T-helper 9 cell (primary cell): Measurements from ENCODE around the gene CSNK2B.

Experiments used
- DNase-seq: peaks from one replicate; pipeline ENCODE4 v3.0.0-alpha.2; 2020

Gene CSNK2B

DNA sequence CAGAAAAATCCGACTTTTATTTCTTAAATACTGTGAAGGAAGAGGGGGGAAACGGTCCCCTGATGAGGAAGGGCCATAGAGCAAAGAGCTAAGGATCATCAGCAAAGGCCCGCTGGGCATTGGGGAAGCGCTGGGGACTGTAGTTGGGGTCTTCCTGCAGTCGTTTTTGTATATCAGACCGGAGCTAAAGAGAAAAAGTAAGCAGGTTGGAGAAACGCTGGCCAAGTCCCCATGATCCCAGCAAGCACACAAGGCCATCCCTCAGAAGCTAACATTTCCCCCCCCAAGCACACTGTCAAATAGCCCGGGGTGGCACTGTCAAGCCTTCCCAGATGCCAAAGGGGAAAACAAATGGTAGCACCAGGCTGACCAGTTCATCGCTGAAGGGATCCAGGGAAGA lies 26.8 kb upstream of the CSNK2B start:
- DNase-seq, result no peak

DNA sequence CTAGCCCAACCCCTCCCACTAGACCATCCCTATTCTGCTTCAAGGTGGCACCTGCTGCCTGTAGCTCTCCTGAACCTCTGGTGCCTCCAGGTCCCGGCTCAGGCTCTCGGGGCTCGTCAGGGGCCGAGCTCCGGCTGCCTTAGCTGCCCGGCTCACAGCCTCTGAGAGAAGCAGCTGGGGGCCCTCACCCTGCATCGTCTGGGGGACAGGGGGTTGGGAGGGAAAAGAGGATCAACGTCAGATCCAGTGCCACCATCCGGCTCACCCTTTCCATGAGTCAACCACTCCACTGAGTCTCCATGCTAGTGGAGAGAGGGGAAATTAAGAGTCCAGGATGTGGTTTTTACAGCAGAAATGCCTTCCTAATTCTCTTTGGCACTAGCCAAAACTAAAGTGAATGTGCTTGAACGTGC lies 26.4 kb upstream of the CSNK2B start:
- DNase-seq, result no peak

DNA sequence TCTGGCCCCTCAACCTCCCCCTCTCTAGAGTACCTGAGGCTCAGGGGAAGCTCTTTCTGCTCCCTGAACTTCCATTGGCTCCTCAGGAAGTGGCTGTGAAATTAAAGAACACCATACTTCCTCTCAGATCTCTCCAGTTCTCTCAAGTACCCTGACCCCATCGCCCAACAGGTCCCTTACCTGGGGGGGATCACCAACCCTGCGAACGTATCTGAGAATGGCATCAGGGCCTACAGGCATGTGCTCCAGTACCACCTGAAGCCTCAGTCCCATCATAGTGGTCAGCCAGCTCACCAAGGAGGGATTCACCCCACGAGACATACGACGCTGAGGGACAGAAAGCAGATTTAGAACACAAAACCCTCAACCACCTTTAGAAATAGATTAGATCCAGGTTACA lies 25.3 kb upstream of the CSNK2B start:
- DNase-seq, result no peak

DNA sequence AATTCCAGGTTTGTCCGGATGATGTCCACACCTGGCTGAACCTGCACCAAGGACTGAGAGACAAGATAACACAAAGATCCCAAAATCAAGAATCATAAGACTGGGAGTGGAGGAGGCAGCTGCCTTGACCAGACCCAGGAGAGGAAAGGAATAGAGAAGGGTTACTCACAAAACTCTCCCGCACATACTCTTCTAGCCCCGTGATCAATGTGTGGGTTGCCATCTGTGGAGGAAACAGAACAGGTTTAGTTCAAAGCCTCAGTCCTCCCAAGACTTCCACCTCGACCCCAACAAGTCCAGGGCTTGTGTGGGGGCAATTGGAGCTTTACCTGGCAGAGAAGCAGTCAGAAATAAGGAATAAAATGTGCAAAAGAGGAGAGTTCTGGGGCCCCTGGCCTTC lies 24.5 kb upstream of the CSNK2B start:
- no peak for DNase-seq

DNA sequence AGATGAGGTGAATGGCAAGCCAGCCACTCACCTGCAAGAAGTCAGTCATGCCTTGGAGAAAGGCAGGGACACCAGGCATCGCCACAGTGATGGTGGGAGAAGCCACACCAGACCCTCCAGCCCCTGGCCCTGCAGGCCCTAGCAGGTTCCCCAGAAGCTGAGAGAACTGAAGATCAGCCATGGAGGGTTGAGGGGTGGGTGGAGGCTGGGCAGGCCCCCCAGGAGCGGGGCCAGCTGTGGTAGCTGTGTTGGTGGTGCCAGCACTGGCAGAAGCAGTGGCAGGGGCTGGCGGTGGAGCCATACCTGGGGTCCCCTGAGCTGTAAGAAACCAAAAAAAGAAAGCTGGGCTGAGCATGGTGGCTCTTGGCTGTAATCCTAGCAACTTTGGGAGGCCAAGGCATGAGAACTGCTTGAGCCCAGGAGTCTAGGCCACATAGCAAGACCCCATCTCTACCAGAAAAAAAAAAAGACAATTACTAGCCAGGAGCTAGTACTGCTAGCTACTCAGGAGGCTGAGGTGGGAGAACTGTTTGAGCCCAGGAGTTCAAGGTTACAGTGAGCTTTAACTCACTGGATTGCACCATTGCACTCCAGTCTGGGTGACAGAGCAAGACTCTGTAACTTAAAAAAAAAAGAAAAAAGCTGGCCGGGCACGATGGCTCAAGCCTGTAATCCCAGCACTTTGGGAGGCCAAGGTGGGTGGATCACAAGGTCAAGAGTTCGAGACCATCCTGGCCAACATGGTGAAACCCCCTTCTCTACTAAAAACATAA lies 22.9 kb upstream of the CSNK2B start:
- DNase-seq, result no peak

DNA sequence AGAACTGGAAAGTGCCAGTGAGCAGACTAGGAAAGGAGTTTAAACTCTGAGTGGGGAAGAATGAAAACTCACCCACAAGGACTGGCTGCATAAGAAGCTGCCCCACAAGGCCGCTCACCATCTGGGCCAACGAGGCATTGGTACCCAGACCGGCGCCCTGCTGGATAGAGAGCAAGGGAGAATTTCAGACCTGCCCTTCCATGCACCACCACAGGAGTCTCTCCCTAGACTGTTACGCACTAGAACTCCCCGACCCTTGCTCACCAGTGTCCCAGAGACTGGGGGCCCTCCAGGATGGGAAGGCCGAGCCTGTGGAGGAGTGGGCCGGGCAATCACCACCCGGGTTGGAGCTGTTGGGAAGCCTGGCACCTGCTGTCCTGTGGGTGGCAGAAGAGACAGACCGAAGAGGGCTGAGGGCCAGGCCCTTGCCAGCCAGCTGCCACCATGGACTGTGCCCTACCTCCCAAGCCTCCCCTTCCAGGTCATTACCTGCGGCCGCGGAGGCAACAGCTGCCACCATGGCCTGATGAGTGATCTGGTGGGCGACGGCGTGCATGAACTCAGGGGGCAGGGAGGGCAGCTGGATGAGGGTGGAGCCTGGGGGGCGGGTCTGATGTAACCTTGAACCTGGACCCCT lies 21.9 kb upstream of the CSNK2B start:
- no peak for DNase-seq

DNA sequence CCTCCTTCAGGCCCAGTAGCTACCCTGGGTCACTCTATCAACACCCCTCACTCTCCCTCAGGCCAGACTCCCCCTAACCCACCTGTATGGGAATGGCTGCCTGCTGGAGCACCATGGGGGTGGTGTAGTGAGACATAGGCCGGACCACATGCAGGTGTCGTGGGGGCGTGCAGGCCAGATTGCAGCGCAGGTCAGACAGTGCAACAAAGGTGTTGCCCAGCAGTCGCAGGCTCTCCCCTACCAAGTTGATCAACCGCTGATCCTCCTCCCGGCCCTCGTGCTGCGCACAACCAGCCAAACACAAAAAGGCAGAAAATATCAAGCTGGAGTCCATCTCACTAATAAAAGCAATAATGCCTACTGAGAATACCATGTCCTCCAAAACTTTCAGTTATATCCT lies 20.6 kb upstream of the CSNK2B start:
- DNase-seq, result no peak

DNA sequence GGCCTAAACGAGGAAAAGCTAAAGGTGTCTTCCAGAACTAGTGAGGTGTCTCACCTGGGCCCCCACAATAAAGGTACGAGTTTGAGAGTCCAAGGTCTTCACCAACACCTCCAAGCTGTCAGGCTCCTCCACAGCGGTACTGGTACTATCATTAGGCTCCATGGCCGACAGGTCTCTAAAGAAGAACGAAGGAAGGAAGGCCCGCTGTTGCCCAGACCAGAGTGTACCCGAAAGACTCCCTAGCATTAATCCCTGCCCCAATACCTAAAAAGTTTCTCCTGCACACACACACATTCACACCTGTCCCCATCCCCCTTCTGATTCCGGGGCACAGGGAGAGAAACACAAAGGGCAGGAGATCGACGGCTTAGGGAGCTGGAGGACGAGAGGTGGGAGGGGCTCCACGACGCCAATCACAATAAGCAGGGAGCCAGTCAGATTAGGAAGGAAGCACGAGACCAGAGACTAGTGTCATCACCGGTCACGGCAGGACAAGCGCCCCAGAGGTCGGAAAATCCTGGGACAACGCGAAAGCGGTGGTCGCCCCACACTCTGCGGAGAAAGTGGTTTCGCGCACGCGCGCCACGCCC lies 14.2 kb upstream of the CSNK2B start:
- no peak for DNase-seq

DNA sequence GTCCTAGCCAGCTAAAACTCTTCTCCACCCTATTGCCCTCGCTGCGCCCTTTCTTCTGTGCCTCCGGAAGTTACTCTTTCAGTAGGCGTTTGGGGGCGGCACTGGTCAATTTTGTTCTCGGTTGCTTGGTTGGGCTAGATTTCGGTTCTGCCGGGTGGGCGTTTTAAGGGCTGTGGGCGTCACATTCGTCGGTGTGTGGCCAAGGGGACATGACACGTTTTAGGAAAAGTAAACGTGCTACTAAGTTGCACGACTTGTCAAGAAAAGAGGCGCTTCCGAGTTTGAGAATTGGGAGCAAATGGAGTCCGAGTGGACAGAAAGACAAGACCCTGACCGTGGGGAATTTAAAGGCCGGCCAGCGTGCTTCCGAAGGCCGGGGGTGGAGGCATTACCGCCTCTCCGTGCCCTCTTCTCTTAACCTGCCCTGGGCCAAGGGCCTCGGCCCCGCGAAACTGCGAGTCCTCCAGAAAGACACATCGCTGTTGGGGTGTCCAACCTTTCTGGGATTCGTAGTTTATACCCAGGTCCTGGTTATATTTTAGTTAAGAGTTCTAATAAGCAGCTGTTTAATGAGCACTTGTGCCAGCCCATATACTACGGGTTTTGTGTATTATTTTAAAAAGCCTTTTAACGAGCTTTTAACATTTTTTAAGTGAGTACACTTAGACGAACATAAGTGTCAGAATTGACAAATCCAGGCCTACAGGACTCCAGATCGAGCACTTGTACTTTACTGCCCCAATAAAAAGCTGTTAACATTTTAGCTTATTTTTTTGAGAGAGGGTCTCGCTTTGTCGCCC lies 12.8 kb upstream of the CSNK2B start:
- no peak for DNase-seq

DNA sequence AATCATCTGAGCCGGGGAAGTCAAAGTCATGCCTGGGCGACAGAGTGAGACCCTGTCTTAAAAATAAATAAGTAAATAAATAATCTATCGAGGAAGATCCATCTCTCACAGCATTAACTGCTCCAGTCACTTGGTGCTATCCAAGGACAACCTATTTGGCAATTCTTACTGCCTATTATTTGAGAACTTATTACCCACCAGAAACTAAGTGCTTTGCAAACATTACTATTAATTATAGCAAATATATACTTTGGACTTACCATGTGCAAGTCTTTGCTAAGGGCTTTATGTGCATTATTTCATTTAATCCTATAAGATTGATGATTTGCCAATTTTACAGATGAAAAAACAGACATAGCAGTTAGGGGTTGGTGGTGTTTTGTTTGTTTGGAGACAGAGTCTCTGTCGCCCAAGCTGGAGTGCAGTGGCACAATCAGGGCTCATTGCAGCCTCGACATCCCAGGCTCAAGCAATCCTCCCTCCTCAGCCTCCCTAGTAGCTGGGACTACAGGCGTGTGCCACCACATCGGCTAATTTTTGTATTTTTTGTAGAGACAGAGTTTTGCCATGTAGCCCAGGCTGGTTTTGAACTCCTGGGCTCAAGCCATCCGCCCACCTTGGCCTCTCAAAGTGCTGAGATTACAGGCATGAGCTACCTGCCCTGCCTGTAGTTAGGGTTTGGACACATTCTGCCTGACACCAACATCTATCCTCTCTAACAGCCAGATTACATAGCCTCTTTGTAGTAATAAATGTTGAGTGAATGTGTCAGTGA lies 11.1 kb upstream of the CSNK2B start:
- DNase-seq, result no peak

DNA sequence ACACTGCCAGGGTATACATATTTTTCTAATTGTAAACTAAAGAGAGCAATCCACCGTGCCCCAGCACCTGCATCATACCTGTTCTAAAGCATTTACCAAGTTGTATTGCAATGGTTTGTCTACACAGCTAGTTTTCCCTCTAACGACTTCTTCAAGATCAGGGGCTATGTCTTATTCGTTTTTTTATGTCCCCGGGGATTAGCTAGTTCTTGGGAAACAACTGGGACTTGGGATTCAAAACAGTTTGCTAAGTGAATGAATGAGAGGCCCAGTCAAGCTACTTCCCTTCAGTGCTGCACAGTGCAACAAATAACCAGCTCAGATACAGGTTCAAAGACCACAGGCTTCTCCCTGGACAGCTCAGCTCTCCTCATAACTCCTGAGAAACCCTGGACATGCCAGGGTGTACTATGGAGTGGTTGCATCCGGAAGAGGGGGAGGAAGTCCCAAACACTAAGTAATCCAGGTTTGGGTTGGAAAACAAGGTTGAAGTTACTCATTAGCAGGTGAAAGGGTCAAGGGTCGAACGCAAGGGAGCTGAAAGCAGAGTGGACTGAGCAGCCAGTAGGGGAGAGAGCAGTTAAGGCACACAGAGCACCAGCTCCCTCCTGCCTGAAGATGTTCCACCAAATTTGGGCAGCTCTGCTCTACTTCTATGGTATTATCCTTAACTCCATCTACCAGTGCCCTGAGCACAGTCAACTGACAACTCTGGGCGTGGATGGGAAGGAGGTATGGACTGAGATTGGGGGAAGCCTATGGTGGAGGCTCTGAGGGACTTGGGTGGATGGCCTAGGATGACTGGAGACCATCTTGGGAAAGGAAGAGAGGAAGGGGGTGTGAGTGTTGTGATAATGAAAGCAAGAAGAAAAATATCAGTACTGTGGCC lies 10.3 kb upstream of the CSNK2B start, which contains the start of gene APOM:
APOM (plus strand) TSS at position 546 of the 889 bp plus-strand sequence; CDS start at position 619, 73 bp downstream.
- no peak for DNase-seq

DNA sequence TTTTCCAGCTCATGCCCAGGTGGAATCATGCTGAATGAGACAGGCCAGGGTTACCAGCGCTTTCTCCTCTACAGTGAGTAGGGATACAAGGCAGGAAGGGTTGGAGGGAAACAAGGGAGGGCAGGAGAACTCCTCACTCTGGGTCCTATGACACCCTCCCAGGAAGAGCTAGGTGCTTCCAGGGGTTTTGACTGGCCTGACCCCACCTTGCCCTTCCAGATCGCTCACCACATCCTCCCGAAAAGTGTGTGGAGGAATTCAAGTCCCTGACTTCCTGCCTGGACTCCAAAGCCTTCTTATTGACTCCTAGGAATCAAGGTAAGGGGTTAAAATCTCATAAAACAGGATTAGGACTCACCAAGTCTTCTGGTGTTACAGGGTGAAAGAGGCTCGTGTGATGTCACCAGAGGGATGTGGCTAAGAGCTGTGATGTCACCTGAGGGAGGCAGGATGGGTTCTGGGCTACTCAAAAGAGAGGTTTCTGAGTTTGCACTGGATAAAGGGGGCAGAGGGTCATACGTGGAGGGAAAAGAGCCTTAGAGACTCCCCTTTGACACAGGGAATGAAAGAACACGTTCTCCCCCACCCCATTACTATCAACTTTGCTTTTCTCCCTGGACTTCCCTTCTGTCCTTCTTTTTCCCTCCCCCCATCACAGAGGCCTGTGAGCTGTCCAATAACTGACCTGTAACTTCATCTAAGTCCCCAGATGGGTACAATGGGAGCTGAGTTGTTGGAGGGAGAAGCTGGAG lies 8.3 kb upstream of the CSNK2B start:
- DNase-seq, result no peak

DNA sequence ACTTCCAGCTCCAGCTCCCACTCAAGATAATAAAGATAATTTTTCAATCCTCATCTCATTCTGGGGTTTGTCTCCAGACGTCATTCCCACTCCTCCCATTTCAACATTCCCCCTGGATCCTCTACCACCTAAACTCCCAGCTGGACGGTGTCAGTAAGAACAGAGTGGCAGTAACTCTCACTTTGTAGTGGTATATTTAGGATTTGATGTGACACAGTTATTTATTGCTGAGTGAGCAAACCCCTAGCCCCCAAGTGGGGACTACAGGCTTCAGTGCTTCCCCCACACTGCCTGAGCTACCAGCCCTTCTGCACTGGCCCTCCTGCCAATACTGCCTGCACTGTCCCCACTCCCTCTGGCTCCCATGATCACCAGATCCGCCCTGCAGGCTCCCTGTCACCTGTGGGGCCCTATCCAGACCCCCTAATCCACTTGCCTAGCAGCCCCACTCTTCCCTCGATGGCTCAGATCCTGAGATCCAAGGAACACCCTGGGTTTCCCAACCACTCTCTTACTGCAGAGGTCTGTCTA lies 7.7 kb upstream of the CSNK2B start:
- DNase-seq, result no peak

DNA sequence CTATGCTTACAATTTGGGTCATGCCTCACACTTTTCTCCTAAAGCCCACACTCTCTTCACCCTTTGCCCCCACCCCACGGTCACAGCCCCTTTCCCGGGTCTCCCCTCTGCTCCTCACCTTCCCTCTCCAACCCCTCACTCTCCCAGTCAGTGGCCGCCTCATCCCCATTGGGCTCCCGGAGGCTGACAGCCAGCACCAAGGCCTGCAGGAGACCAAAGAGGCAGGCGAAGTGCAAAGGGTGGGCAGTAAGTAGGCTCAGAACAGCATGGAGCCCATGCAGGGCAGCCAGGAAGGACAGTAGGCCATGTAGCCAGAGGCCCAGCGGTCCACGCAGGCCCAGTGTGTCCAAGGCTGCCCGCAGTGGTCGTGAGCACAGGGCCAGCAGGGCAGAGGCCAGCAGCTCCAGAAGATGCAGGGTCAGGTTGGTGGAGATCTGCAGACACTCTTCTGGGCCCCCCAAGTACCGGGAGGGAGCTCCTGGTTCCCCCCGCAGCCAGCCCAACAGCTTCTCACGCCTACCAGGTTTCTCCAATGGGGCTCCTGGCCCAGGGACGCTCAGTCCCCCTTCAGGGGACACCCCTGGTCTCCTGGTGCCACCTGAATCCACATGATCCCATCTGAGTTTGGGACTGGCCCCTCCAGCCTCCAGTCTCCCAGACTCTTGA lies 6.8 kb upstream of the CSNK2B start:
- DNase-seq, result no peak

DNA sequence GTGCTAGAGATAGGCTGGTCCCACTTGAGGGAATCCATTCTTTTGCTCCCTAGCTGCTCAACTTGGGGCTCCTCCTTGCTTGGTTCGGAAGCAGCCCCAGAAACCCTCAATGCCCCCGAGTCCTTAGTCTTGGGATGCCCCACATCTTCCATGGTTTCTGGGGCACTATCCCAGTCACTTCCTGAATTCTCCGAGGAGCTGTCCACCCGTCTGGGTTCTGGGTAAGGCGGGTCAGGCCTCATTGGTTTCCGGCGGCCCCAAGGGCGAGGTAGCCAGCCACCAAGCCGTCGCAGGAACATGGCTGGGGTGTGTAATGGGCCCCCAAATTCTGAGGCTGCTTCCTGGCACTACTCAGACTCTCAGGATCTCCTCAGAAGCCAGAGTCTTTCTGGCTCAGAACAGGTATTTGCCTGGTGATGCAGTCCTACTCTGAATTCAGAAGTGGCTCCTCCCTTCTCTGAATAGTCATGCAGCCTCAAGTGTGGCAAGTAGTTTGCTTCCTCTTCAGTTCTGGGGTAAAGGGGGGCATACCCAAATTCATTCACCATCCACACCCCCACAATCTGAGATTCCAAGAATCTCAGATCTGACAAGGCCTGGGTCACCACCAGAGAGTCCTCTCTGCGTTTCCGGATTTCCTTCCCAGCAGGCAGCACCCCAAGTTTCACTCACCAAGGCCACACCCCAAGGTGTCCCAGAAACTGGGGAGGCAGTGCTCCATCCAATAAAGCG lies 6.1 kb upstream of the CSNK2B start:
- DNase-seq, result no peak

DNA sequence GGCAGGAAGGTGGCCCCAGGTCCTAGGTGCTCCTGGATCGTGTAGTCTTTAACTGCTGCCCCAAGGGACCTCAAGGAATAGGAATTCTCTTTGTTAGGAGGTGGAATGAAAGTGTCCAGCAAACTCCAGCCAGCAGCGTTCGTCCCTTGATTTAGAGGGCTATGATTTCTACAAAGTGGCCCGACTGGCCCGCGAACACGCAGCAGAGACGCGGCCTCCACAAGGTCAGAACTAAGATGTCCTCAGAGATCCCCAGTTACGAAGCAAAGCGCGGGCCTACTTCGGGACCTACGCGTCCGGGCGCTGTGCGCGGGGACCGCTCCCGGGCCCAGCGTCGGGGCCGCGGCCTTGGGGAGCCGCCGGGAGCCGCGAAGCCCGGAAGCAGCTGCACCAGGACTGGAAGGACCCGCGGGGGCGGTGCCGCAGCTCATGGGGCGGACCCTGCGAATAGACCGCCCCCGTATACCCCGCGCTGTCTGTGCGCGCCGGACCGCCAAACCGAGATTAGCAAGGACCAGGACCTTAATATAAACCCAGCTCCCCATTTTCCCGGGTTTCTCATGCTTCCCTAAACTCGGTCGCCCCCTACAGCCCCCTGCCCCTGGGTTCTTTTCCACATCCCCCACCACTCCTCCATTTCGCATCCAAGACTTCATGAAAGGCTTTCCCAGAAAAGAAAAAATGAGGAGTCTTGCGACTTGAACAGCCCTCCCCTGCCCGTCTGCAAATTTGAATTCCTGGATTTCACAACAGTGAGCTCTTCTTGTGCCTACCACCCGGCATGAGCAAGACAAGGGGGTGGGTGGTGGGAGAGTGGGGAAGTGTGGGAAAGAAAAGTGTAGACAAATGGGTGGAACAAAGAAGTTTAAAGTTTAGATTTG lies 5.3 kb upstream of the CSNK2B start, which contains the start of gene C6orf47:
C6orf47 (minus strand) TSS at position 398 of the 881 bp plus-strand sequence. CDS start 831 bp downstream, outside the sequence.
- peak; percentile 67 for DNase-seq

DNA sequence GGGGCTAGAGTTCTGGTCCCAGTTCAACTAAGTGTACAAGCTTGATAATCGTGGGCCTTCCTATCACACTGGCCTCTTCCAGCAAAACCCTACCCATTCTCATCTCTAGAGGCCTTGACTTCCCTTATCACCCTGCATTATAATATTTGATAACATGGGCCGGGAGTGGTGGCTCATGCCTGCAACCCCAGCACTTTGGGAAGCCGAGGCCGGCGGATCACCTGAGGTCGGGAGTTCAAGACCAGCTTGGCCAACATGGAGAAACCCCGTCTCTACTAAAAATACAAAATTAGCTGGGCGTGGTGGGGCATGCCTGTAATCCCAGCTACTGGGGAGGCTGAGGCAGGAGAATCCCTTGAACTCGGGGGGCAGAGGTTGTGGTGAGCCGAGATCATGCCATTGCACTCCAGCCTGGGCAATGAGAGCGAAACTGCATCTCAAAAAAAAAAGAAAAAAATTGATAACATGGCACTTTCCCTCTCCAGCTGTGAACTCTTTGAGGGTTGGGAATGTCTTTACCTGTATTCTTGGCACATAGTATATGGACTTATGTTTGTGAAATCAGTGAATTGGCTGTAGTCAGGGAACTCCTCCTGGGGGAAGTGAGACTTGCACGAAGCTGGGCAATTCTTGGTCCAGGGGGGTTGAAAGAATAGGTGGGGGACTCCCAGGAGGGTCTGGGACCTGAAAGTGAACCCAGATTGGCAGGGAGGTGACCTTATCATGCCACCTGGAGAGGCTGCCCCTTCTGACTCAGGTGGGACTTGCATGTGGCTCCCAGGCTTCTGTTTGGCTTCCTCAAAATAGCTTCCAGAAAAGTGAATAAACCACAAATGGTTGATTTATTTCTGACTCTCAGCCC lies 4.4 kb upstream of the CSNK2B start:
- DNase-seq, result no peak
